ENCODE results near the gene INTS15. TPM values are rescaled to one million over a fixed set of nuclear protein-coding genes. Genes with fewer than 3 reads are reported as not detected.

Gene INTS15
- total RNA-seq = 20.5 and 26.5 TPM in 2 replicates

GRCh38 chr7:6589829-6590644 is at the start of gene INTS15:
INTS15 (plus strand) TSS chr7:6590021; CDS start chr7:6590284, 263 bp downstream.

DNA sequence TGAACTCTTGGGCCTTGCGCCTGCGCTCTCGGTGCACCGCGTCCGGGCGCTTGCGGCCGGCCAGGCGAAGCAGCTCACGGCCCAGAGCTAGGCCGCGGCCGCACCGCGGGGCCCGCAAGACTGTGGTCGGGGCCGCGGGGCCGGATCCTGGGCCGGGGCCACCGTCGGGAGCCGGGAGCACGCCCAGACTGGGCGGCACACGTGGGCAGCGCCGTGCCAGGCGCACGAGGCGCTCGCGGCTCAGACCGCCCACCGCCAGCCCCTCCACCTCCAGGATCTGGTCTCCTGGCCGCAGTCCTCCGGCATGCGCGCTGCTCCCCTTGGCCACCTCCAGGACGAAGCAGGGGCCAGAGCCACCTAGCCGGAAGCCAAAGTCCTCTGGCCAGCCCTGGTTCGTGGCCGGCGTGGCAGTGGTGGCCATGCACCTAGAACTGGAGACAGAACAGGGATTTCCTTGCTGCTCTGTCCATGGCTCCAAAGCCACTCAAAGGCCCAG is 38.8 kb upstream of the INTS15 start, which contains the start of gene GRID2IP:
GRID2IP (minus strand) TSS at position 446 of the 496 bp plus-strand sequence; CDS start at position 421, 25 bp downstream.

GRCh38 chr7:6577369-6578113 is 12.3 kb upstream of the INTS15 start, which contains the start of gene ZDHHC4:
ZDHHC4 (plus strand) TSS chr7:6577454; CDS start chr7:6580562, 3,108 bp downstream.

DNA sequence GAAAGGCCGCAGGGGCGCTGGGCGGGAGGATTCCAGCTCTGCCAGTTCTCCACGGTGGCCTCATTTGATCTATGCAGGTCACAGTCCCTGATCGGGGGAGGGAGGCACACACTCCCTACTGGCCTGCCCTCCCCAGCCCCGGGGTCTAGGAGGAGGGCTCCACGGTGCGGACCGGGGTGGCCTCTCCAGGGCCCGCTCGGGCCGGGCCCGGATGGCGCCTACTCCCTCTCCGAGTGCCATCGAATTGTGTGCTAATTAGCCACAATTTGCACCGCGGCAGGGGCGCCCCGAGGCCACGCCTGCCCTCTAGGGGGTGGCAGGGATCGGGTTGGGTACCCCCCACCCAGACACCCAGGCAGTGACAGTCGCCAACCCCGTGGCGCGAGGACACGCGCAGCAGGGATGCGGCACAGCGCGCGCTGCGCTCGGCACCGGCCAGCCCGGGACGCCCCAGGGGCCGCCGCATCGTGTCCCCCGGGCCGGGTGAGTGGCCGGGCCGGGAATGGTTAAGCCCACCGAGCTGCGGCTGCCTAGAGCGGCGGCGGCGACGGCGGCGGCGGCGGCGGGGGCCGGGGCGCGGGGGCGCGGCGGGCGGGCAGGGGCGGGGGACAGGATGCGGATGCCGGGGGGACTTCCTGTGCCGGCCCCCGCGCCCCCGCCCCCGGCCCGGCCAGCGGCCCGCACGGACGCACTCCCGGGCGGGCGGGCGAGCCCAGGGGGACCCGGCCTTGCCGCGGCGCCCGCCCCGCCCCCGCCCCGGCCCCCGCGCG is 25.3 kb downstream of the INTS15 start, which contains the start of gene ZNF853:
ZNF853 (plus strand) TSS at position 658 of the 770 bp plus-strand sequence. CDS start 565 bp downstream, outside the sequence.

GRCh38 chr7:6636741-6637543 is 47.1 kb downstream of the INTS15 start, which contains the start of gene ZNF316:
ZNF316 (plus strand) TSS chr7:6637318; CDS start chr7:6642410, 5,092 bp downstream.

Other genes starting within 250 kb of the INTS15 start
- 15.7 and 17.7 TPM in 2 replicates for gene FAM220A, start 241.1 kb upstream of the INTS15 start, total RNA-seq
- 82.6 and 86.9 TPM in 2 replicates for gene RAC1, start 215.5 kb upstream of the INTS15 start, total RNA-seq
- gene DAGLB, start 142.1 kb upstream of the INTS15 start, total RNA-seq = 17.3 and 22.3 TPM in 2 replicates
- 156 and 173 TPM in 2 replicates for gene KDELR2, start 105.9 kb upstream of the INTS15 start, total RNA-seq
- gene GRID2IP, start 38.6 kb upstream of the INTS15 start, total RNA-seq = not detected in 2 replicates
- gene ZDHHC4, start 12.6 kb upstream of the INTS15 start, total RNA-seq = 30.1 and 36.9 TPM in 2 replicates
- gene ZNF853, start 25.6 kb downstream of the INTS15 start, total RNA-seq = 0.29 and 0.65 TPM in 2 replicates
- gene ZNF316, start 47.3 kb downstream of the INTS15 start, total RNA-seq = 11.9 and 15.4 TPM in 2 replicates
- gene ZNF12, start 116.9 kb downstream of the INTS15 start, total RNA-seq = 16.2 and 23.8 TPM in 2 replicates
- 0.38 TPM in 1 of 2 replicates, not detected in the other for gene RSPH10B2, start 164.1 kb downstream of the INTS15 start, total RNA-seq
- 50.6 and 56.4 TPM in 2 replicates for gene CCZ1B, start 236.3 kb downstream of the INTS15 start, total RNA-seq

All from vein endothelial cell (primary cell).